Neural cell (in vitro differentiated cells): Measurements from ENCODE around the gene DENND5A.

Experiments
- CTCF ChIP-seq: fragments of 450-650 bp; IDR thresholded peaks from 2 replicates; pipeline ENCODE4 v1.5.1; 2014; ENCODE audit warnings: antibody characterized with exemption, mild to moderate bottlenecking, moderate library complexity; ENCODE audit not compliant: poor library complexity, severe bottlenecking
- EP300 ChIP-seq: fragments of 450-650 bp; conservative IDR thresholded peaks from 2 replicates; pipeline ENCODE4 v1.6.1; 2014; ENCODE audit warnings: antibody characterized with exemption, mild to moderate bottlenecking, moderate library complexity; ENCODE audit not compliant: poor library complexity, severe bottlenecking
- REST ChIP-seq: IDR thresholded peaks from 2 replicates; pipeline ENCODE4 v1.6.1; 2012; ENCODE audit warnings: borderline replicate concordance

- TF ChIP-seq CTCF (no peak), REST (no peak), EP300 (no peak)
Observed at GRCh38 chr11:9192561-9192960, 72.6 kb downstream of the DENND5A start.
